Natural killer cell (primary cell): ENCODE data around the gene PSMB10. TPM values are rescaled to one million over a fixed set of nuclear protein-coding genes. Genes with fewer than 3 reads are reported as not detected.

Experiments used
- ATAC-seq, 3 donors: fragments of 150-1000 bp in 2 of 3; fragments of 200-7000 bp in 1 of 3; cut with Tn5 transposase; 1 replicate in 1 of 3; 2 replicates in 2 of 3; pipeline ENCODE4 v1.10.0; 2021; ENCODE audit warnings: mild to moderate bottlenecking in 2 of 3, moderate library complexity in 2 of 3
- DNase-seq, 2 donors: peaks; one replicate each; pipeline versions ENCODE4 v3.0.0 to v3.0.0-alpha.2; 2013 to 2021; ENCODE audit warnings: mixed read lengths in 1 of 2
- H3K27ac ChIP-seq: one replicate; pipeline ENCODE4 v1.5.1; 2013; ENCODE audit warnings: mild to moderate bottlenecking, low read length
- H3K27me3 ChIP-seq: one replicate; pipeline ENCODE4 v1.6.1; 2013; ENCODE audit warnings: low read length; ENCODE audit not compliant: control insufficient read depth, insufficient read depth
- H3K36me3 ChIP-seq: one replicate; pipeline ENCODE4 v1.6.1; 2013; ENCODE audit warnings: low read length; ENCODE audit not compliant: control insufficient read depth, insufficient read depth
- H3K4me1 ChIP-seq: one replicate; pipeline ENCODE4 v1.6.1; 2013; ENCODE audit warnings: low read length; ENCODE audit not compliant: control insufficient read depth, insufficient read depth
- H3K4me3 ChIP-seq: one replicate; pipeline ENCODE4 v1.5.1; 2013; ENCODE audit warnings: low read length
- H3K9me3 ChIP-seq: one replicate; pipeline ENCODE4 v1.6.1; 2013; ENCODE audit warnings: low read length; ENCODE audit not compliant: control insufficient read depth, insufficient read depth
- H3K27ac Mint-ChIP-seq, 2 donors: one replicate each; pipeline ENCODE4 v1.8.0; 2022; ENCODE audit warnings: mild to moderate bottlenecking in 2 of 2, mixed read lengths in 2 of 2, moderate library complexity in 1 of 2
- H3K27me3 Mint-ChIP-seq, 2 donors: one replicate each; pipeline ENCODE4 v1.8.0; 2022; ENCODE audit warnings: low read depth in 2 of 2, mixed read lengths in 2 of 2
- H3K36me3 Mint-ChIP-seq: one replicate; pipeline ENCODE4 v1.8.0; 2022; ENCODE audit warnings: mixed read lengths
- H3K4me1 Mint-ChIP-seq, 2 donors: one replicate each; pipeline ENCODE4 v1.8.0; 2022; ENCODE audit warnings: mixed read lengths in 2 of 2
- H3K4me3 Mint-ChIP-seq: one replicate; pipeline ENCODE4 v1.8.0; 2022; ENCODE audit warnings: mild to moderate bottlenecking, moderate library complexity, mixed read lengths
- H3K9me3 Mint-ChIP-seq, 2 donors: one replicate each; pipeline ENCODE4 v1.8.0; 2022; ENCODE audit warnings: mixed read lengths in 2 of 2
- WGBS: methylation state at CpG from one replicate; pipeline ENCODE4 v1.1.7; 2013; ENCODE audit warnings: missing lambda C conversion rate; ENCODE audit not compliant: insufficient coverage; 5-methylcytosine and 5-hydroxymethylcytosine counted together
- intact Hi-C: fragments of 100-400 bp; cut with micrococcal nuclease; formaldehyde crosslinking; loops from one replicate; pipeline ENCODE4 v1.14.2; 2022
- total RNA-seq, 4 donors: library from RNA; stranded (reverse); fragments of 120-200 nt in 1 of 4; gene quantifications; one replicate each; pipeline versions ENCODE4 v1.2.3 to v1.2.4, GENCODE V29; 2013 to 2022
- TF ChIP-seq, protein P1 (sequence below): fragments of 200-600 bp; IDR thresholded peaks from one replicate; pipeline ENCODE4 v1.8.0; 2022; ENCODE audit warnings: antibody characterized with exemption

Gene PSMB10
- total RNA-seq, 3 donors from 2014 or later (not counting 1 experiment from before 2014, with no cell fraction given), result 237 to 247 (median 243) TPM

- peak overlapping the region in 1 of 2 donors; percentile 54 for H3K27ac Mint-ChIP-seq
- intact Hi-C loops, result loop anchor here (5.0 kb wide), 1 partner anchor 39 kb away; no protein-coding TSS in a partner anchor
- no peak overlapping the region for H3K4me3 Mint-ChIP-seq
- 64% methylated on average over 13 of the region's 13 CpGs for WGBS
- no peaks in the 10 kb centered on the region for H3K9me3 Mint-ChIP-seq
- H3K4me3 ChIP-seq, result no peak overlapping the region
- no peak overlapping the region for H3K27ac ChIP-seq
- peaks cover 48% of the 10 kb centered on the region for H3K36me3 ChIP-seq
- no peaks in the 10 kb centered on the region for H3K27me3 ChIP-seq
- TF ChIP-seq, protein P1, sequence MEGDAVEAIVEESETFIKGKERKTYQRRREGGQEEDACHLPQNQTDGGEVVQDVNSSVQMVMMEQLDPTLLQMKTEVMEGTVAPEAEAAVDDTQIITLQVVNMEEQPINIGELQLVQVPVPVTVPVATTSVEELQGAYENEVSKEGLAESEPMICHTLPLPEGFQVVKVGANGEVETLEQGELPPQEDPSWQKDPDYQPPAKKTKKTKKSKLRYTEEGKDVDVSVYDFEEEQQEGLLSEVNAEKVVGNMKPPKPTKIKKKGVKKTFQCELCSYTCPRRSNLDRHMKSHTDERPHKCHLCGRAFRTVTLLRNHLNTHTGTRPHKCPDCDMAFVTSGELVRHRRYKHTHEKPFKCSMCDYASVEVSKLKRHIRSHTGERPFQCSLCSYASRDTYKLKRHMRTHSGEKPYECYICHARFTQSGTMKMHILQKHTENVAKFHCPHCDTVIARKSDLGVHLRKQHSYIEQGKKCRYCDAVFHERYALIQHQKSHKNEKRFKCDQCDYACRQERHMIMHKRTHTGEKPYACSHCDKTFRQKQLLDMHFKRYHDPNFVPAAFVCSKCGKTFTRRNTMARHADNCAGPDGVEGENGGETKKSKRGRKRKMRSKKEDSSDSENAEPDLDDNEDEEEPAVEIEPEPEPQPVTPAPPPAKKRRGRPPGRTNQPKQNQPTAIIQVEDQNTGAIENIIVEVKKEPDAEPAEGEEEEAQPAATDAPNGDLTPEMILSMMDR, result no peak
- DNase-seq (no peak), ATAC-seq (no peak)
- peaks cover 0 to 10% of the 10 kb centered on the region in 2 donors for H3K4me1 Mint-ChIP-seq
- H3K9me3 ChIP-seq, result no peaks in the 10 kb centered on the region
- H3K36me3 Mint-ChIP-seq, result no peaks in the 10 kb centered on the region
- no peaks in the 10 kb centered on the region for H3K27me3 Mint-ChIP-seq
- H3K4me1 ChIP-seq, result peaks cover 7% of the 10 kb centered on the region
Observed at GRCh38 chr16:67926181-67926750, 10.4 kb downstream of the PSMB10 start.

DNA sequence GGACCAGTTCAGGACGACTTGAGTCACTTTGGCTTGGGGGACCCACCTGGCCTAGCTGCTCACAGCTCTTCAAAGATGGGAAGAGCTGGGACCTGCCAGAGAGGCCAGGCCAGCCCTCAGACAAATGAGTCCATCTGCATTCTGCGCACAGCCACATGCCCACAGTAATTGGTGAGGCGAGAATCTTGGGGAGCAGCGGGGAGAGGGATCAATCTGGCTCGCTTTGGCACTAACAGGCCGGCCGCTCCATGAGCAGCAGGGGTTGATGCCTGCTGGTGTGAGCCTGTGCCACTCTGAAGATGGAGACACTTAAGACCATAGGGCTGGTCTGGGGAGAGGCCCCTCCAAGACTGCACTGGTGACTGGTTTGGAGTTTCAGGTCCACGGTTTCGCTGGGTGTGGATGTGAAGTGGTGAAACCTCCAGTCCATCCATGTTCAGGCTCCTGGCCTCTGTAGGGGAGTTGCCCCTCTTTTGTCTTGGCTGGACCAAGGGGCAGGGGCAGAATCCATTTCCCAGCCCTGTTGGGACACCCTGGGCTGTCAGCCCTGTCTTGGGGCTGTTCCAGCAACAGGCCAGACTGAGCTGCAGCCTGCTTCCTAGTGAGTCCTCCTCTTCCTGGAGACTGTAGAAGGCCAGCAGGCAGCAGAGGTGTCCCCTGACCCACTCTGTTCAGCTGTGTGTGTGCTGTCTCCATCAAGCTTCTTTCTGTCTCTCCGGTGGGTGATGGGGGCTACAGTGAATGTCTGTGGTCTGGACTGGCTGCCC lies 12.3 kb downstream of the PSMB10 start:
- Mint-ChIP-seq H3K4me3 (no peak overlapping the region), H3K4me1 (peaks cover 0 to 15% of the 10 kb centered on the region in 2 donors), H3K27me3 (no peaks in the 10 kb centered on the region), H3K9me3 (no peaks in the 10 kb centered on the region), H3K27ac (no peak overlapping the region), H3K36me3 (no peaks in the 10 kb centered on the region)
- no peaks in the 10 kb centered on the region for H3K9me3 ChIP-seq
- H3K36me3 ChIP-seq, result peaks cover 34% of the 10 kb centered on the region
- DNase-seq (no peak), ATAC-seq (no peak)
- intact Hi-C loops, result no loop called here
- H3K4me1 ChIP-seq, result peaks cover 7% of the 10 kb centered on the region
- H3K4me3 ChIP-seq, result no peak overlapping the region
- 98% methylated on average over 10 of the region's 10 CpGs for WGBS
- no peak overlapping the region for H3K27ac ChIP-seq
- TF ChIP-seq, protein P1, result no peak
- H3K27me3 ChIP-seq, result no peaks in the 10 kb centered on the region

DNA sequence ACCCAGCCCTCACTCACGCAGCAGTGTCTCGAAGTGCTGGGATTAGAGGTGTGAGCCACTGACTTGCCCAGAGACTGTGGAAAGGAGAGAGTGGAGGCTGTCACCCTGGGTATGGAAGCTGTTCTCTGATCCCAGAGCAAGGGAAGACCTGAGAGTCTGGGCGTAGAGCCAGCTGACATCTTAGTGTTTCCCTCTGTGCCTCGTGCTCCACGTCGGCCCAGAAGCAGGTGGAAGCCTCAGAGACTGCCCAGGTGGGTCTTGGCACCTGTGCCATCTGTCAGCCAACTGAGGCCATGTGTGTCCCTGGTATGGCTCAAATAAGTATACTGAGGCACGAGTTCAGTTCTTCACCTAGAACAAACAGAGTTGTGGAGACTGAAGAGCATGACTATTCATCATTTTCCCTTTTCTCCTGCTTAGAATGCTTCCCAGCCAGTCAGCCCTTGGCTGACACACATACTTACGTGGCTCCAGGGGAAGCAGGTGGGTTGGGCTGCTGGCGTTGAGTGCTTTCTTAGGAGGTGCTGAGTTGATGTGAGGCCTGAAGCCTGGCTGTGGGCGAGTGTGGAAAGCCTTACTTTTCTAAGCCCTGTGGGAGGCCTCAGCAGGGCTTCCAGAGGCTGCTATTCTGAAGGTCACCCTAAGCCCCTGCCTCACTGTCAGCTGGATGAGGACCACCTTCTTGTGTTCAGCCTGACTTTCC lies 13.1 kb downstream of the PSMB10 start:
- Mint-ChIP-seq H3K27me3 (no peaks in the 10 kb centered on the region), H3K4me3 (no peak overlapping the region), H3K36me3 (no peaks in the 10 kb centered on the region), H3K9me3 (no peaks in the 10 kb centered on the region), H3K27ac (no peak overlapping the region), H3K4me1 (peaks cover 0 to 13% of the 10 kb centered on the region in 2 donors)
- no peak for DNase-seq
- Histone ChIP-seq H3K36me3 (peaks cover 27% of the 10 kb centered on the region), H3K4me1 (peaks cover 4% of the 10 kb centered on the region), H3K4me3 (no peak overlapping the region), H3K27ac (no peak overlapping the region), H3K27me3 (no peaks in the 10 kb centered on the region), H3K9me3 (no peaks in the 10 kb centered on the region)
- WGBS, result 91% methylated on average over 10 of the region's 10 CpGs
- TF ChIP-seq, protein P1, result no peak
- intact Hi-C loops, result no loop called here
- no peak for ATAC-seq
